ENCODE results near the gene CENPM. TPM values are rescaled to one million over a fixed set of nuclear protein-coding genes. Genes with fewer than 3 reads are reported as not detected.

The CENPM gene
- polyA plus RNA-seq, 1 donor (not counting 4 experiments of a cell fraction or from before 2014, with no cell fraction given), result 4.8 TPM

DNA sequence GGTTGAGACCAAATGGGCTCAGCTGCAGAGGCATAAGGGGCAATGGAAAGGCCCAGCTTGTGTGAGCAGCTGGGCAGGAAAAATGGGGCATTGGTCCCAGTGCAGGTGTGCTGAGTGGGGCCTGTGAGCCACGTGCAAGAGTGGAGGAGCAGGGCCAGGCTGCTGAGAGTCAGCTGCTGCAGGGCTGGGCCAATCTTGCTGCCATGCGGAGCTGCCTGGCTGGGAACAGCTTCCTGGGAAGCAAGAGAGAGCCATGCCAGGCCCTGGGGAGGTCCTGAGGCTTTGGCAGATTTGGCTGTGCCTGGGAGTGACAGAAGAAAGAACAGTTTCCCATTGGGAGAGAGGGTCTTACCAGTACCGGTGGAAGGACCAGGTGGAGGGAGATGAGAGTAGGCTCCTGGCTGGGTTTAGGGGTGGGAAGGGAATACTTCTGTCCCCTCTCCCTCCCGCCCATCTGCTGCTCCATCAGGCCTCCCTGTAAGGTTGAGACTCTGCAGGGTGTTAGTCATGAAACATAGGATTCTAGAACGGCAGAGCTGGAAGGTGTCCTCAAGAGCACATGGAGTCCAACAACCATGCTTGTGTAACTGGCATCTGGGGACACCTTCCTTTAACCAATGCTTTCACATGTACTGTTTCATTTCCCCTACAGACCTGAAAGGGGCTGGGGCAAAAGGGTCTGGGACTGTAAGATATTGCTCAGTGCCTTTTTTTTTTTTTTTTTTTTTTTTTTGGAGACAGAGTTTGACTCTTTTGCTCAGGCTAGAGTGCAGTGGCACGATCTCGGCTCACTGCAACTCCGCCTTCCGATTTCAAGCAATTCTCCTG lies 32.7 kb upstream of the CENPM start:
- Histone ChIP-seq H3K9me1 (ENCODE audit: control insufficient read depth, extremely low read depth, insufficient read depth, low read length) (no peaks in the 10 kb centered on the region), H2AFZ (ENCODE audit: control insufficient read depth, low read length) (no peak overlapping the region), H3K79me2 (ENCODE audit: control insufficient read depth, insufficient read depth, low read length) (no peaks in the 10 kb centered on the region), H3K9me3 (ENCODE audit: control insufficient read depth, low read depth, low read length) (no peaks in the 10 kb centered on the region), H3K4me3 (ENCODE audit: control insufficient read depth in 2 of 3, extremely low read depth in 1 of 3, insufficient read depth in 2 of 3, low read depth in 1 of 3, low read length in 3 of 3) (no peak overlapping the region), H3K27ac (ENCODE audit: control insufficient read depth, insufficient read depth, low read length) (no peak overlapping the region), H4K20me1 (ENCODE audit: control insufficient read depth, extremely low read depth, insufficient read depth, low read length) (peaks cover 2% of the 10 kb centered on the region), H3K4me2 (ENCODE audit: control insufficient read depth, extremely low read depth, insufficient read depth, low read depth, low read length) (no peak overlapping the region), H3K4me1 (ENCODE audit: control insufficient read depth, extremely low read depth, insufficient read depth, low read length) (no peaks in the 10 kb centered on the region), H3K9ac (ENCODE audit: control insufficient read depth, extremely low read depth, insufficient read depth, low read length) (no peak overlapping the region), H3K27me3 (ENCODE audit: control insufficient read depth, extremely low read depth, insufficient read depth, low read length) (peaks cover 45% of the 10 kb centered on the region), H3K36me3 (ENCODE audit: control insufficient read depth in 2 of 2, extremely low read depth in 1 of 2, insufficient read depth in 2 of 2, low read length in 2 of 2) (no peaks in the 10 kb centered on the region)
- dilution Hi-C loops (cut with MboI; ENCODE audit: extremely low pct_ligation_motif_present, low sequenced_read_pairs), result no loop called here
- FAIRE-seq (no peak), DNase-seq (ENCODE audit: low read depth, low spot score) (no peak)
- TF ChIP-seq, protein P1, sequence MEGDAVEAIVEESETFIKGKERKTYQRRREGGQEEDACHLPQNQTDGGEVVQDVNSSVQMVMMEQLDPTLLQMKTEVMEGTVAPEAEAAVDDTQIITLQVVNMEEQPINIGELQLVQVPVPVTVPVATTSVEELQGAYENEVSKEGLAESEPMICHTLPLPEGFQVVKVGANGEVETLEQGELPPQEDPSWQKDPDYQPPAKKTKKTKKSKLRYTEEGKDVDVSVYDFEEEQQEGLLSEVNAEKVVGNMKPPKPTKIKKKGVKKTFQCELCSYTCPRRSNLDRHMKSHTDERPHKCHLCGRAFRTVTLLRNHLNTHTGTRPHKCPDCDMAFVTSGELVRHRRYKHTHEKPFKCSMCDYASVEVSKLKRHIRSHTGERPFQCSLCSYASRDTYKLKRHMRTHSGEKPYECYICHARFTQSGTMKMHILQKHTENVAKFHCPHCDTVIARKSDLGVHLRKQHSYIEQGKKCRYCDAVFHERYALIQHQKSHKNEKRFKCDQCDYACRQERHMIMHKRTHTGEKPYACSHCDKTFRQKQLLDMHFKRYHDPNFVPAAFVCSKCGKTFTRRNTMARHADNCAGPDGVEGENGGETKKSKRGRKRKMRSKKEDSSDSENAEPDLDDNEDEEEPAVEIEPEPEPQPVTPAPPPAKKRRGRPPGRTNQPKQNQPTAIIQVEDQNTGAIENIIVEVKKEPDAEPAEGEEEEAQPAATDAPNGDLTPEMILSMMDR (optimal IDR thresholded peaks at IDR 0.05 in 1 of 3, IDR thresholded peaks at IDR 0.05 in 1 of 3, conservative IDR thresholded peaks at IDR 0.05 in 1 of 3; ENCODE audit: extremely low read depth in 1 of 3, insufficient read depth in 2 of 3, low read length in 3 of 3), result no peak

DNA sequence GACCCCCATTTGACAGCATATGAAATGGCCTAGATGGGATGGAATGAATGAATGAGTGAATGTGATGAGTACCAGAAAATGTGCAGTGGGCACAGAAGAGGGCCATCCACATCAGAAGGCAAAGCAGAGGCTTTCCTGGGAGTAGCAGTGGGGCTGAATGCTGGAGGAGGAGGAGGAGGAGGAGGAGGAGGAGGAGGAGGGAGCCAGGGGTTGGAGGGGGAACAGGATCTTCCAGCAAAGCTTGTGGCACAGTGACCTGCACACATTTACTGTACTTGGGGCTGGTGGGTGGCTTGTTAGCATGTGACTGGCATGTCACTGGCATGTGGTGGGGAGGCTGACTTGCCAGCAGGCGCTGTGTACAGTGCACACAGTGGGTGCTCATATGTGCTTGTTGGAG lies 31.8 kb upstream of the CENPM start:
- TF ChIP-seq, protein P1 (optimal IDR thresholded peaks at IDR 0.05 in 1 of 3, IDR thresholded peaks at IDR 0.05 in 1 of 3, conservative IDR thresholded peaks at IDR 0.05 in 1 of 3; ENCODE audit: extremely low read depth in 1 of 3, insufficient read depth in 2 of 3, low read length in 3 of 3), result no peak
- TF ChIP-seq EZH2 (IDR thresholded peaks at IDR 0.05; ENCODE audit: low read length), result no peak
- Histone ChIP-seq H3K9me1 (ENCODE audit: control insufficient read depth, extremely low read depth, insufficient read depth, low read length) (no peaks in the 10 kb centered on the region), H3K4me2 (ENCODE audit: control insufficient read depth, extremely low read depth, insufficient read depth, low read depth, low read length) (no peak overlapping the region), H2AFZ (ENCODE audit: control insufficient read depth, low read length) (no peak overlapping the region), H3K27me3 (ENCODE audit: control insufficient read depth, extremely low read depth, insufficient read depth, low read length) (peaks cover 49% of the 10 kb centered on the region), H4K20me1 (ENCODE audit: control insufficient read depth, extremely low read depth, insufficient read depth, low read length) (peaks cover 2% of the 10 kb centered on the region), H3K36me3 (ENCODE audit: control insufficient read depth in 2 of 2, extremely low read depth in 1 of 2, insufficient read depth in 2 of 2, low read length in 2 of 2) (no peaks in the 10 kb centered on the region), H3K4me3 (ENCODE audit: control insufficient read depth in 2 of 3, extremely low read depth in 1 of 3, insufficient read depth in 2 of 3, low read depth in 1 of 3, low read length in 3 of 3) (no peak overlapping the region), H3K9ac (ENCODE audit: control insufficient read depth, extremely low read depth, insufficient read depth, low read length) (no peak overlapping the region), H3K4me1 (ENCODE audit: control insufficient read depth, extremely low read depth, insufficient read depth, low read length) (no peaks in the 10 kb centered on the region), H3K9me3 (ENCODE audit: control insufficient read depth, low read depth, low read length) (no peaks in the 10 kb centered on the region), H3K27ac (ENCODE audit: control insufficient read depth, insufficient read depth, low read length) (no peak overlapping the region), H3K79me2 (ENCODE audit: control insufficient read depth, insufficient read depth, low read length) (no peaks in the 10 kb centered on the region)
- no peak for FAIRE-seq
- dilution Hi-C loops (cut with MboI; ENCODE audit: extremely low pct_ligation_motif_present, low sequenced_read_pairs), result no loop called here
- DNase-seq (ENCODE audit: low read depth, low spot score), result no peak
